Spleen (tissue), 7 donors: Measurements from ENCODE around the gene APOL3.
A peak's percentile ranks its signal among the peaks of the same experiment; 100 is the strongest.

Source experiments
- POLR2A ChIP-seq, 3 donors: fragments of 450-650 bp; IDR thresholded peaks; one replicate each; pipeline ENCODE4 v1.5.1; 2017; ENCODE audit warnings: antibody characterized with exemption in 3 of 3, mild to moderate bottlenecking in 1 of 3
- POLR2AphosphoS5 ChIP-seq, 3 donors: sonication (generic); formaldehyde crosslinking; IDR thresholded peaks; one replicate each; pipeline ENCODE4 v1.5.1; 2017; ENCODE audit warnings: antibody characterized with exemption in 3 of 3
- TF ChIP-seq, protein P1 (sequence below), 11 experiments: fragments of 200-600 bp in 7 of 11; fragments of 450-650 bp in 4 of 11; sonication (generic) in 4 of 11; IDR thresholded peaks in 8 of 11; conservative IDR thresholded peaks in 3 of 11; 1 replicate in 7 of 11; 2 replicates in 4 of 11; pipeline versions ENCODE4 v1.4.0 to v1.8.0; 2016 to 2021; ENCODE audit warnings: antibody characterized with exemption in 11 of 11, inconsistent platforms in 4 of 11, mild to moderate bottlenecking in 1 of 11
- donor health status: DM: no; HTN: no; CAD: no; lungs with moderate emphysema.
- donor health status: DM: no; HTN: no; CAD: no.
- donor health status: DM: no; HTN: no; CAD: no.

DNA sequence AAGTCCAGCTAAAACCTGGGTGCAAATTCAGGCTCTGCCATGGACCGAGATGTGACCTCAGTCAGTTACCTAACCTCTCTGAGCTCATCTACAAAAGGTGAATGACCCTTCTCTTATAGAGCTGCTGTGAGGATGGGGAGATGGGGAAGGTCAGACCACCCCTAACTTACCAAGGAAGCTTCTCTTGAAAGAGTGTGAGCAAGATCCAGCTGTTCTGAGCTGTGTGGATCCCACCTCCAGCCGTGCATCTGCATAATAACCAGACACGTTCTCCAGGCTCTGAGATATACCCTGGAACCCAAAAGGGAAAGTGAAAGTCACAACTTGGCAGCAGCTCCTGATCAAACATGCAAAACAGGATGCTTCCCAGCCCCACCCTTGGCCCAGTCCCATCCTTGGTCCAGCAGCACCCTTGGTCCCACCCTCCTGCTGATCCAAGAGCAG is at the start of gene APOL3:
- TF ChIP-seq, protein P1, sequence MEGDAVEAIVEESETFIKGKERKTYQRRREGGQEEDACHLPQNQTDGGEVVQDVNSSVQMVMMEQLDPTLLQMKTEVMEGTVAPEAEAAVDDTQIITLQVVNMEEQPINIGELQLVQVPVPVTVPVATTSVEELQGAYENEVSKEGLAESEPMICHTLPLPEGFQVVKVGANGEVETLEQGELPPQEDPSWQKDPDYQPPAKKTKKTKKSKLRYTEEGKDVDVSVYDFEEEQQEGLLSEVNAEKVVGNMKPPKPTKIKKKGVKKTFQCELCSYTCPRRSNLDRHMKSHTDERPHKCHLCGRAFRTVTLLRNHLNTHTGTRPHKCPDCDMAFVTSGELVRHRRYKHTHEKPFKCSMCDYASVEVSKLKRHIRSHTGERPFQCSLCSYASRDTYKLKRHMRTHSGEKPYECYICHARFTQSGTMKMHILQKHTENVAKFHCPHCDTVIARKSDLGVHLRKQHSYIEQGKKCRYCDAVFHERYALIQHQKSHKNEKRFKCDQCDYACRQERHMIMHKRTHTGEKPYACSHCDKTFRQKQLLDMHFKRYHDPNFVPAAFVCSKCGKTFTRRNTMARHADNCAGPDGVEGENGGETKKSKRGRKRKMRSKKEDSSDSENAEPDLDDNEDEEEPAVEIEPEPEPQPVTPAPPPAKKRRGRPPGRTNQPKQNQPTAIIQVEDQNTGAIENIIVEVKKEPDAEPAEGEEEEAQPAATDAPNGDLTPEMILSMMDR (IDR thresholded peaks at IDR 0.05 in 8 of 11, conservative IDR thresholded peaks at IDR 0.05 in 3 of 11), result no peak
- TF ChIP-seq POLR2AphosphoS5 (IDR thresholded peaks at IDR 0.05) (peak in 2 of 3 donors; percentile 79 to 92), POLR2A (IDR thresholded peaks at IDR 0.05) (peak in 2 of 3 donors; percentile 65 to 95)
